ENCODE measurements around the gene PEX11A. TPM values are rescaled to one million over a fixed set of nuclear protein-coding genes. Genes with fewer than 3 reads are reported as not detected.

PEX11A gene
- total RNA-seq, 1 experiment from 2014 or later = 1.3 TPM

DNA sequence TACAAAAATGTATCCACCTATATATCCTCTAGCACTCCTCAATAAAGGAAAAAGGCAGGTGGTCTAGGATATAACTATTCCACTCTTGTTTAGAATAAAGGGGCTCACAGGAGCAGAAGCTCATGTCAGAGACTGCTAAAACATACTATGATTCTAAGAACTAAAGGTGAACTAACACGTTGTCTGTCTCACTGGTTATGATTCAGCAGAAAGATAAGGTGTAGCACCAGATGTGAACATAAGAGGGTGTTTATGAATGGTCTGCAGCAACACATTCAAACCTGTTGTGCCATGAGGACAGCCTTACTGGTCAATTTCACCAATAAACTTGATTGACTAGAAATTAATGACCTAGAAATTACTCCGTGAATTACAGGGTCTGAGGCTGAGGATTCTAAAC, 4.6 kb downstream of the PEX11A start:
- TF ChIP-seq, protein P1, sequence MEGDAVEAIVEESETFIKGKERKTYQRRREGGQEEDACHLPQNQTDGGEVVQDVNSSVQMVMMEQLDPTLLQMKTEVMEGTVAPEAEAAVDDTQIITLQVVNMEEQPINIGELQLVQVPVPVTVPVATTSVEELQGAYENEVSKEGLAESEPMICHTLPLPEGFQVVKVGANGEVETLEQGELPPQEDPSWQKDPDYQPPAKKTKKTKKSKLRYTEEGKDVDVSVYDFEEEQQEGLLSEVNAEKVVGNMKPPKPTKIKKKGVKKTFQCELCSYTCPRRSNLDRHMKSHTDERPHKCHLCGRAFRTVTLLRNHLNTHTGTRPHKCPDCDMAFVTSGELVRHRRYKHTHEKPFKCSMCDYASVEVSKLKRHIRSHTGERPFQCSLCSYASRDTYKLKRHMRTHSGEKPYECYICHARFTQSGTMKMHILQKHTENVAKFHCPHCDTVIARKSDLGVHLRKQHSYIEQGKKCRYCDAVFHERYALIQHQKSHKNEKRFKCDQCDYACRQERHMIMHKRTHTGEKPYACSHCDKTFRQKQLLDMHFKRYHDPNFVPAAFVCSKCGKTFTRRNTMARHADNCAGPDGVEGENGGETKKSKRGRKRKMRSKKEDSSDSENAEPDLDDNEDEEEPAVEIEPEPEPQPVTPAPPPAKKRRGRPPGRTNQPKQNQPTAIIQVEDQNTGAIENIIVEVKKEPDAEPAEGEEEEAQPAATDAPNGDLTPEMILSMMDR (conservative IDR thresholded peaks at IDR 0.05) = no peak
- H4K5ac ChIP-seq (ENCODE audit: insufficient read length, low read depth, low read length) = no peak overlapping the region
- no peak overlapping the region for H3K9ac ChIP-seq (ENCODE audit: extremely low read depth, insufficient read length, low read length)
- no peaks in the 10 kb centered on the region for H4K20me1 ChIP-seq (ENCODE audit: control insufficient read depth, insufficient read depth, insufficient read length)
- WGBS (ENCODE audit: extremely low coverage, insufficient read length, low lambda C conversion rate) = no CpG with 5 or more reads among the region's 2 CpGs
- no peak overlapping the region for H2BK120ac ChIP-seq (ENCODE audit: low read depth, low read length, poor library complexity, severe bottlenecking)
- no peaks in the 10 kb centered on the region for H3K79me2 ChIP-seq (ENCODE audit: insufficient read depth, low read length)
- Mint-ChIP-seq H3K36me3 (ENCODE audit: insufficient read depth in 1 of 3, low read depth in 3 of 3) (no peaks in the 10 kb centered on the region), H3K27ac (no peak overlapping the region), H3K4me3 (no peak overlapping the region), H3K4me1 (peaks cover 1 to 2% of the 10 kb centered on the region in 2 experiments), H3K9me3 (no peaks in the 10 kb centered on the region), H3K27me3 (ENCODE audit: low read depth) (peaks cover 13% of the 10 kb centered on the region)
- DNase-seq = no peak
- no peak overlapping the region for H3T11ph ChIP-seq (ENCODE audit: low read length)
- no peak overlapping the region for H2AFZ ChIP-seq (ENCODE audit: low read length)
- H3K56ac ChIP-seq (ENCODE audit: insufficient read length, low read depth, low read length) = no peak overlapping the region
- no peak overlapping the region for H2BK15ac ChIP-seq (ENCODE audit: low read depth, low read length)
- H3K27me3 ChIP-seq (ENCODE audit: insufficient read depth, low read length) = no peaks in the 10 kb centered on the region
- no peaks in the 10 kb centered on the region for H3K79me1 ChIP-seq (ENCODE audit: insufficient read depth, low read depth, low read length, poor library complexity, severe bottlenecking)
- H2BK5ac ChIP-seq (ENCODE audit: insufficient read length, low read length) = no peak overlapping the region
- H3K4me2 ChIP-seq (ENCODE audit: insufficient read depth, insufficient read length, low read length) = no peak overlapping the region
- no peak overlapping the region for H2BK12ac ChIP-seq (ENCODE audit: insufficient read length, low read depth, low read length)
- no peak overlapping the region for H3K18ac ChIP-seq (ENCODE audit: insufficient read length, low read depth, low read length)
- no peak overlapping the region for H3K23ac ChIP-seq (ENCODE audit: insufficient read length, low read depth, low read length)
- H4K91ac ChIP-seq (ENCODE audit: insufficient read length, low read depth, low read length) = no peak overlapping the region
- no peak overlapping the region for H3K4ac ChIP-seq (ENCODE audit: low read depth, low read length)
- H4K8ac ChIP-seq (replicated peaks; ENCODE audit: insufficient read length, low read depth, low read length) = no peak overlapping the region
- H3K4me1 ChIP-seq (ENCODE audit: insufficient read depth, low read length) = no peaks in the 10 kb centered on the region
- H2BK20ac ChIP-seq (ENCODE audit: low read depth, low read length, poor library complexity, severe bottlenecking) = no peak overlapping the region
- H3K9me3 ChIP-seq (ENCODE audit: control insufficient read depth, low read depth, low read length) = no peaks in the 10 kb centered on the region
- H3K23me2 ChIP-seq (ENCODE audit: insufficient read length, low read depth, low read length, poor library complexity, severe bottlenecking) = peaks cover 4% of the 10 kb centered on the region
- no peak overlapping the region for H3K14ac ChIP-seq (ENCODE audit: insufficient read depth, low read length)
- H3K27ac ChIP-seq (ENCODE audit: insufficient read length, low read depth, low read length) = no peak overlapping the region
- H2AK5ac ChIP-seq (ENCODE audit: insufficient read length, low read length) = no peak overlapping the region

All from H9 (cell line).